Activated CD4-positive, alpha-beta T cell treated with anti-CD3 and anti-CD28 coated beads for 24 hours (primary cell): Measurements from ENCODE around the gene FNDC7.
"Not testable (repeated sequence)": the region's sequence is repeated elsewhere in the genome, so short reads cannot be mapped to it uniquely, and the experiment has no call there.

Source experiments
- DNase-seq, 2 donors: peaks; one replicate each; pipeline ENCODE4 v3.0.0-alpha.2; 2020; ENCODE audit warnings: low read depth in 2 of 2

FNDC7 gene

DNA sequence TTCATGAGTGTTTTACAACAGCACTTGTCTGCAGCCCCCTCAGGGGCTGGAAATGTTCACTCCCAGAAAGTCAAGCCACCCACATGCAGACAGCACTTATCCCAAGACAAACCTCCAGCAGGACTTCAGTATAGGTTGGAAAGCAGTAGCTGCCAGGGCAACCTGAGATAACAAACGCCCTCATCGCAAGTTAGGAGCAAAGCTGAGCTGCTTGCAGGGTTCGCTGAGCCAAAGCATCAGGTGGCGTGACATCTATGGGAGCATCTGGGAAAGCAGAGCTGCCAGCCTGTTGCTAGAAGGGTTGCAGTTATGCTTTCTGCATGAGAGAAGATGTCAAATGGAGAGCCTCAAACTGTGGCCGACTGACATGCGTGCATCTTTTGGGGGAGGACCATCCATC, 29.5 kb downstream of the FNDC7 start:
- DNase-seq: no peak

DNA sequence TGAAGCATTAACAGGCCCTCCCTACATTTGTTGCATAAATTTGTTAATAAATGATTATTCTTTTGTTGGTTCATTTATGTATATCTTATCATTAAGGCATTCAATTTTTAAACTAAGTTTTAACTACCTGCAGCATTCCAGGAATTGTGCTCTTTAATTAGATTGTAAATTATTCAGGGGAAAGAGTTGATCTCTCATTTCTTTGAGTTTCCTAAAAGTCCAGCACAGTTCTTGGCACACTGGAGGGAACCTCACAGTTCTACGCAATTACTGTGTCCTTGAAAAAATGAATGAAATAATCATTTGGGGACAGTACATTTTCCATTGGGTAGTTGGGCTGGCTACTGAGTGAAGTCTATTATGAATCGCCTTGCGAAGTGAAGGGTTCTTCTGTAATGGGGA, 33.3 kb downstream of the FNDC7 start:
- no peak for DNase-seq

DNA sequence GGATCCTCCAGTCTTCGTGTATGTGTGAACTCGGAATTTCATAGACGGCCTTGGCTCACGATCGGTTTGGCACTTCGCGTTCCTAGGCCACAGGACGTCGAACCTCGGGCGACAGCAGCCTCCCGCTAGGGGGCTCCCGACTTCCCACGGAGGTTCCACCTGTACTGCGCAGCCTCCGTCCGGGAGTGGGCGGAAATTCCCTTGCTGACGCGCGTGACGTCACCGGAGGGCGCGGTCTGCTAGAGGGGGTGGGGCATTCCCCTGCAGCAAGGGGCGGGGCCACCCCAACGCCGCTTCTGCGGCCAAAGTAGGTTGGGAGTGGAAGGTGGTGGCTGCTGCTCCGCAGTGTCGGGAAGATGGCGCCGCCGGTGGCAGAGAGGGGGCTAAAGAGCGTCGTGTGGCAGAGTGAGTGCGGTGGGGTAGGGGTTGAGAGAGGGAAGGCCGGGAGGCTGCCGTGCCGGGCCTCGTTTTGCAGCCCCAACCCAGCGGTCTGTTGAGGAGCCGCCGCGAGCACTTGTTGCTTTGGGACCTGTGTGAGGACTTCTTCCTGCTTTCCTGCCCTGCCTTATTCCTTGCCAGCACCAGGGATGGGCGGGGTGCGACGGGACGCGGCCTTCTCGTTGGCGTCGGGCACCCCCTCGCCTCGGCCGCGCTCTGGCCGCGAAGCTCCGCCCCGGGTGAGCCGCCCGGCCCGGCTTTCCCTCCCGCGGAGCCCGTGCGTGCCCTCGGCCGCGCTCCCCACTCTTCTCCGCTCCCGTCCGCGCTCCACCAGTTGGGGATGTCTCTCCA, 33.9 kb downstream of the FNDC7 start, which contains the start of gene STXBP3:
STXBP3 (plus strand) TSS at position 293 of the 789 bp plus-strand sequence; CDS start at position 357, 64 bp downstream.
- peak; percentile 100 for DNase-seq

- peak; percentile 10 to 22 for DNase-seq
Observed at GRCh38 chr1:108747171-108747850, 34.6 kb downstream of the FNDC7 start.

- DNase-seq: no peak
Observed at GRCh38 chr1:108747898-108748297, 35.2 kb downstream of the FNDC7 start.

DNA sequence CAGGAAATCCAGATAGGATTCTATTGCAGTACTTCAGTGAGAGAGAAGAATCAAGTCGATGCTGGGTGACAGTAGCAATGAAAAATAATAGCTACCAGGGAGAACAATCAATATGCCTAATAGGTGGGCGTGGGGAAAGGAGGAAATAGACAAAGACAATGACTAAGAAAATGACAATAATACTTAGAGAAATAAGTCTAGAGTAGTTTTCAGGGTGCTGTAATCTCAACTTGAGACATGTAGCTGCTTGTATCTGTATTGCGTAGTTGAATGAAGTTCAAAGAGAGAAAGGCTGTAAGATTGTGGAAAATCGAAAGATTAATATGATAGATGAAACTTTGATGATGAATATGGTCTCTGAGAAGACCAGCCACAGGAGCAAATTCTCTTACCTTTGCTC, 36.4 kb downstream of the FNDC7 start:
- no peak for DNase-seq

- DNase-seq: no peak
Observed at GRCh38 chr1:108750476-108751181, 37.9 kb downstream of the FNDC7 start.

- DNase-seq: no peak
Observed at GRCh38 chr1:108753363-108753762, 40.7 kb downstream of the FNDC7 start.

DNA sequence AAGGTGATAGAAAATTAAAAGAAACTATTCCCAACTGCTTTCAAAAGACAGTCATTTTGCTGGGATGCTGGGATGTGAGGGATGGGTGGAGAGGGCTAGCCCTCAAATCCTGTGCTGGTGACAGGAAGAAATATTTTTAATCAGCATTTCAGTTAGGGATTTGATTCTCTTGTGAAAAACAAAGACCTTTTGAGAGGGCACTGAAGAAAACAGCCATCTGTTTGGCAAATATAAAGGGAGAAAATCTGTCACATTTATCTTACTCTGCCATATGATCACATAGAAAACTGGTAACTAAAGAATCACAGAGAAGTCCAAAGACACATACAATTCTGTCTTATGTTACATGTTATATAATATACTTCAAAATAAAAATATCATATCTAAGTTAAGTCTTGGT, 46.1 kb downstream of the FNDC7 start:
- no peak for DNase-seq

DNA sequence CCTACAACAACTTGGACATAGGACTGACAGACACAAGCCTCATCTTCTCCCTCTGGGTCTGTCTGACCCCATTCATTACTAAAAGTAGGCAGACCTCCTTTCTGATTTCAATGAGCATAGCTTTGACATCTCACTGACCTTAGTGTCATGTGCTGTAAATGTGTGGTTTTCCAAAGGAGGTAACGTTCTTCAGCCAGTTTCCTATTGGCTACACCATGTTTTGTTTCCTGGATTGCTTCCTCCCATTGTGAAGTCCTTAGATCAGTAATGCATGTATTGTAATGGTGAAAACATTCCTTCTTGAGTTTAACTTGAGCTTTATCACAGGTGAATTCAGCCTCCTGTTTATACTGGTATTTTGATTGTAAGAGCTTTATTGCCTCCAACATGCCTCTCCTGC, 54.4 kb downstream of the FNDC7 start:
- no peak for DNase-seq

DNA sequence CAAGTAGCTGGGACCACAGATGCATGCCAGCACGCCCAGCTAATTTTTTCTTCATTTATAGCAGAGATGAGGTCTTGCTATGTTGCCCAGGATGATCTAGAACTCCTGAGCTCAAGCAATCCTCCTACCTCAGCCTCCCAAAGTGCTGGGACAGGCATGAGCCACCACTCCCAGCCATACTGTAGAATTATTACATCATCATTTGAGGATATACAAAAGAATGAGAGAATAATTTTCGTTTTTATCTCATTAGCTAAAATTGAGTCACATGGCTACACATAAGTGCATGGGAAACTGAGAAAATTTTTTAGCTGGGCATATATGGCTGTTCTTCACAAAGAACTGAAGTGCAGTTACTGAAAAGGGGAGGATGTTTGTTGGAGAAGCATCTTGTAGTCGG, 55.0 kb downstream of the FNDC7 start:
- DNase-seq: no peak

DNA sequence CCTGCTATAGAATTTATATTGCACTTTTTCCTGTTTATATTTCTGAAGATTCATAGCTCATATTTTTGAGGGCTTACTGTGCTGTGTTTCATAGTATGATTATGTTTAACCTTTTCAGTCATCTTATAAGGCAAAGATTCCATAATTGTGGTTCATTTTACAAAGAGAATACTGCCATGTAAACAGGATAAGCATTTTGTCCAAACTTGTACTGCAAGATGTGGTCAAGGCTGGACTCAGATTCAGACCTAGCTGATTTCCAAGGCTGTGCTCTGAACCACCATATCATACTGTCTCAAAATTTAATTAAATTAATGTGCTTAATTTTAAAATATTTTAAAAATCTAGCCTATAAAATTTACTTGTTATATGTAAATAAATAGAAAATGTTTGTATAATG, 65.1 kb downstream of the FNDC7 start:
- DNase-seq: no peak

DNA sequence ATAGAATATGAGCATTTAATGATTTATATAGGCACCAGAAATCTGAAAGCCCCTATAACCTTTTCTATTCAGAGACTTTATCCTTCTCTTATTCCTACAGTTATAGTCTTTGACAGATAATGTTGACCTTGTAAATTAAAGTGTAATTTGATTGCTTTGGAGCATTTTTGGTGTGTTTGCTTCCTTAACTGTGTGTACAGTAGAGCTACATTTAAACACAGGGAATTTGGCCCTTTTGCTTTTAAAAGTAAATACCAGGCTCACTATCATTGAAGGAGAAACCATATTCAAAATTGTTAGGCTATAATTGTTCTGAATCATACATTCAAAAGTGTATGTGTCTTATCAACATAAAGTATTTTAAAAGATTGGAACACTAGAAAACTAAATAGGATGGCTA, 66.7 kb downstream of the FNDC7 start:
- DNase-seq: no peak

- no peak for DNase-seq
Observed at GRCh38 chr1:108780937-108781574, 68.3 kb downstream of the FNDC7 start.

DNA sequence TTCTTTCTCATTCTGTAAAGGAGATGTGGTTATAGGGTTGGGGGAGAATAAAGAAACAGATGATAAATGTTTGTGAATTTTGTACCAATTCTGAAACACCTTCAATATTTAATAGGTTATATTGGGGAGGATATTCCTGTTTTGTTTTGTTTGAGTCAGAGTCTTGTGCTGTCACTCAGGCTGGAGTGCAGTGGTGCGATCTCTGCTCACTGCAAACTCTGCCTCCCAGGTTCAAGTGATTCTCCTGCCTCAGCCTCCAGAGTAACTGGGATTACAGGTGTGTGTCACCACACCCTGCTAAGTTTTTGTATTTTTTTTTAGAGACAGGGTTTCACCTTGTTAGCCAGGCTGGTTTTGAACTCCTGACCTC, 68.9 kb downstream of the FNDC7 start:
- not testable (repeated sequence) for DNase-seq

- DNase-seq: no peak
Observed at GRCh38 chr1:108785264-108785663, 72.6 kb downstream of the FNDC7 start.

DNA sequence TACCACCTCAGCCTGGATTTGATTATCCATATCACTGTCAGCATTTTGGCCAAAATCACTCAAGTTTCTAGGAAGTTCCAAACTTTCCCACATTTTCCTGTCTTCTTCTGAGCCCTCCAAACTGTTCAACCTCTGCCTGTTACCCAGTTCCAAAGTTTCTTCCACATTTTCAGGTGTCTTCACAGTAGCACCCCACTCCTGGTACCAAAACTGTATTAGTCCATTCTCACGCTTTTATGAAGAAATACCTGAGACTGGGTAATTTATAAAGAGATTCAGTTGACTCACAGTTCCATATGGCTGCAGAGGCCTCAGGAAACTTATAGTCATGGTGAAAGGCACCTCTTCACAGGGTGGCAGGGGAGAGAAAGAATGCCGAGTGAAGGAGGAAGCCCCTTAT, 73.2 kb downstream of the FNDC7 start:
- no peak for DNase-seq

GRCh38 chr1:108791790-108792189, 79.1 kb downstream of the FNDC7 start:
- DNase-seq: no peak
